K562 (cell line): ENCODE measurements around the gene GSTM1. TPM values are rescaled to one million over a fixed set of nuclear protein-coding genes. Genes with fewer than 3 reads are reported as not detected.

Experiments used
- ARID1B ChIP-seq: fragments of 450-650 bp; IDR thresholded peaks from 2 replicates; pipeline ENCODE4 v1.6.1; 2016; ENCODE audit warnings: antibody characterized with exemption, mild to moderate bottlenecking, inconsistent platforms
- ATF7 ChIP-seq: fragments of 450-650 bp; IDR thresholded peaks from 2 replicates; pipeline ENCODE4 v1.7.1; 2014; ENCODE audit warnings: mild to moderate bottlenecking, moderate library complexity
- CBX3 ChIP-seq, 2 experiments: IDR thresholded peaks; 1 replicate in 1 of 2; 2 replicates in 1 of 2; pipeline ENCODE4 v1.6.1; 2012; ENCODE audit warnings: inconsistent platforms in 2 of 2, low read length in 2 of 2, borderline replicate concordance in 1 of 2, control low read depth in 1 of 2
- DEAF1 ChIP-seq: fragments of 450-650 bp; formaldehyde crosslinking; IDR thresholded peaks from 2 replicates; pipeline ENCODE4 v1.4.0; 2020; ENCODE audit warnings: mild to moderate bottlenecking, moderate library complexity
- FOXJ2 ChIP-seq: fragments of 200-800 bp; sonication (Bioruptor generic); IDR thresholded peaks from 2 replicates; pipeline ENCODE4 v1.6.1; 2016; ENCODE audit warnings: missing genetic modification characterization, missing compliant biosample characterization
- HSF4 ChIP-seq: fragments of 250-450 bp; sonication (Bioruptor Pico); IDR thresholded peaks from 2 replicates; pipeline ENCODE4 v2.1.2; 2022; ENCODE audit warnings: mild to moderate bottlenecking, moderate library complexity, borderline replicate concordance
- MECOM ChIP-seq: fragments of 250-450 bp; sonication (Bioruptor Pico); IDR thresholded peaks from 2 replicates; pipeline ENCODE4 v1.8.0; 2022; ENCODE audit warnings: inconsistent platforms
- MXI1 ChIP-seq: IDR thresholded peaks from 2 replicates; pipeline ENCODE4 v1.6.1; 2011; ENCODE audit warnings: low read depth, mild to moderate bottlenecking, improper control_type of control experiment, low read length
- NR3C1 ChIP-seq: sonication (generic); formaldehyde crosslinking; IDR thresholded peaks from 2 replicates; pipeline ENCODE4 v1.8.1; 2022; ENCODE audit warnings: missing genetic modification reagents
- NUFIP1 ChIP-seq: fragments of 450-650 bp; IDR thresholded peaks from 2 replicates; pipeline ENCODE4 v1.6.1; 2018; ENCODE audit not compliant: partially characterized antibody
- PBX2 ChIP-seq, 2 experiments: IDR thresholded peaks in 1 of 2; conservative IDR thresholded peaks in 1 of 2; 2 replicates each; pipeline ENCODE4 v1.6.1; 2016; ENCODE audit warnings: low read depth in 2 of 2, mild to moderate bottlenecking in 1 of 2, missing compliant biosample characterization in 1 of 2, missing genetic modification characterization in 1 of 2, moderate library complexity in 1 of 2
- PYGO2 ChIP-seq: fragments of 450-650 bp; IDR thresholded peaks from 2 replicates; pipeline ENCODE4 v1.6.1; 2016; ENCODE audit warnings: mild to moderate bottlenecking, missing genetic modification characterization, moderate library complexity, missing compliant biosample characterization
- TARDBP ChIP-seq: fragments of 450-650 bp; IDR thresholded peaks from 2 replicates; pipeline ENCODE4 v1.6.1; 2016
- TSHZ1 ChIP-seq: fragments of 250-450 bp; sonication (Bioruptor Pico); IDR thresholded peaks from 2 replicates; pipeline ENCODE4 v1.4.0; 2020; ENCODE audit warnings: mild to moderate bottlenecking, moderate library complexity
- ZBTB17 ChIP-seq: fragments of 450-650 bp; formaldehyde crosslinking; IDR thresholded peaks from 2 replicates; pipeline ENCODE4 v1.4.0; 2020; ENCODE audit warnings: mild to moderate bottlenecking
- ZBTB8A ChIP-seq: fragments of 450-650 bp; IDR thresholded peaks from 2 replicates; pipeline ENCODE4 v1.6.1; 2018; ENCODE audit warnings: mild to moderate bottlenecking, moderate library complexity; ENCODE audit not compliant: partially characterized antibody
- ZNF143 ChIP-seq: sonication (generic); formaldehyde crosslinking; IDR thresholded peaks from 2 replicates; pipeline ENCODE4 v1.9.0; 2022; ENCODE audit warnings: mild to moderate bottlenecking, missing genetic modification reagents
- ZNF23 ChIP-seq: fragments of 250-450 bp; sonication (Bioruptor Pico); IDR thresholded peaks from 2 replicates; pipeline ENCODE4 v1.4.0; 2020; ENCODE audit warnings: mild to moderate bottlenecking
- ZNF274 ChIP-seq: IDR thresholded peaks from 2 replicates; pipeline ENCODE4 v1.6.1; 2011; ENCODE audit warnings: low read depth, mild to moderate bottlenecking, low read length, moderate library complexity, borderline replicate concordance
- polyA plus RNA-seq, 8 experiments: library from polyadenylated mRNA; depleted of rRNA in 4 of 8; stranded (reverse) in 5 of 8; unstranded in 3 of 8; fragments of >200 nt; fragmentation: Nextera tagmentation in 2 of 8; fragmentation: Illumina TruSeq in 1 of 8; extraction: Ambion mirVana in 2 of 8; extraction: Trizol in 1 of 8; gene quantifications; 2 replicates each; pipeline versions ENCODE4 v1.2.1 to v1.2.3, GENCODE V29; 2011 to 2014; ENCODE audit warnings: inconsistent platforms in 1 of 8, missing spikeins in 1 of 8
- total RNA-seq, 7 experiments: library from RNA; depleted of rRNA in 6 of 7; stranded (reverse); fragments of >200 nt in 6 of 7; fragmentation: Illumina TruSeq in 2 of 7; extraction: Trizol in 2 of 7; gene quantifications; 2 replicates each; pipeline versions ENCODE4 v1.2.1 to v1.2.3, GENCODE V29; 2011 to 2021; ENCODE audit warnings: low replicate concordance in 1 of 7
- TF ChIP-seq, protein P1 (sequence below): fragments of 450-650 bp; IDR thresholded peaks from one replicate; pipeline ENCODE4 v1.6.1; 2018; ENCODE audit warnings: mild to moderate bottlenecking, moderate library complexity; ENCODE audit not compliant: partially characterized antibody

GSTM1 gene
- total and polyA plus RNA-seq, 9 of the 15 experiments (the other 6 are each of a cell fraction or from before 2014, with no cell fraction given): not detected

GRCh38 chr1:109718495-109718894 lies 30.9 kb downstream of the GSTM1 start (continued):
- TF ChIP-seq MXI1: no peak
- TF ChIP-seq PYGO2: no peak
- TF ChIP-seq MECOM (CRISPR knock-in tag): no peak
- TF ChIP-seq DEAF1 (CRISPR knock-in tag): peak; percentile 37; the same call in 1 of the 2 replicates
- no peak for TF ChIP-seq PBX2 (CRISPR knock-in tag; IDR thresholded peaks at IDR 0.05; ENCODE audit: low read depth)
- 0 out of 2 replicates have a peak, but pooled peaks have one; percentile 6 for TF ChIP-seq PBX2 (tag; conservative IDR thresholded peaks at IDR 0.05; ENCODE audit: low read depth)
- TF ChIP-seq NR3C1 (CRISPR knock-in tag): no peak
- no peak for TF ChIP-seq TSHZ1
- TF ChIP-seq, protein P1, sequence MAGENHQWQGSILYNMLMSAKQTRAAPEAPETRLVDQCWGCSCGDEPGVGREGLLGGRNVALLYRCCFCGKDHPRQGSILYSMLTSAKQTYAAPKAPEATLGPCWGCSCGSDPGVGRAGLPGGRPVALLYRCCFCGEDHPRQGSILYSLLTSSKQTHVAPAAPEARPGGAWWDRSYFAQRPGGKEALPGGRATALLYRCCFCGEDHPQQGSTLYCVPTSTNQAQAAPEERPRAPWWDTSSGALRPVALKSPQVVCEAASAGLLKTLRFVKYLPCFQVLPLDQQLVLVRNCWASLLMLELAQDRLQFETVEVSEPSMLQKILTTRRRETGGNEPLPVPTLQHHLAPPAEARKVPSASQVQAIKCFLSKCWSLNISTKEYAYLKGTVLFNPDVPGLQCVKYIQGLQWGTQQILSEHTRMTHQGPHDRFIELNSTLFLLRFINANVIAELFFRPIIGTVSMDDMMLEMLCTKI: no peak
- no peak for TF ChIP-seq NUFIP1
- TF ChIP-seq TARDBP: no peak
- TF ChIP-seq ZBTB17: no peak
- no peak for TF ChIP-seq FOXJ2
- TF ChIP-seq ARID1B: no peak
- no peak for TF ChIP-seq ZNF23
- TF ChIP-seq ZBTB8A: no peak
- no peak for TF ChIP-seq CBX3 (IDR thresholded peaks at IDR 0.05; ENCODE audit: borderline replicate concordance in 1 of 2, low read length in 2 of 2)
- TF ChIP-seq HSF4 (CRISPR knock-in tag): no peak
- TF ChIP-seq ZNF274: no peak
- TF ChIP-seq ATF7: peak; percentile 45; the same call in 1 of the 2 replicates
- TF ChIP-seq ZNF143: no peak
